Upper lobe of right lung (tissue), 1 donor: ENCODE results near the gene NTM. TPM values are rescaled to one million over a fixed set of nuclear protein-coding genes. Genes with fewer than 3 reads are reported as not detected.
"Not testable (repeated sequence)": the region's sequence is repeated elsewhere in the genome, so short reads cannot be mapped to it uniquely, and the experiment has no call there.

ENCODE experiments used
- ATAC-seq: fragments of 200-7000 bp; cut with Tn5 transposase; one replicate; pipeline ENCODE4 v1.9.1; 2020; ENCODE audit warnings: mild to moderate bottlenecking, moderate library complexity
- DNase-seq: peaks from one replicate; pipeline ENCODE4 v3.0.0-alpha.2; 2020
- H3K27ac ChIP-seq: fragments of 200-600 bp; one replicate; pipeline ENCODE4 v1.8.0; 2022
- H3K27me3 ChIP-seq: fragments of 200-600 bp; one replicate; pipeline ENCODE4 v1.8.0; 2022; ENCODE audit warnings: mild to moderate bottlenecking
- H3K36me3 ChIP-seq: fragments of 200-600 bp; one replicate; pipeline ENCODE4 v1.8.0; 2022
- H3K4me1 ChIP-seq: fragments of 200-600 bp; one replicate; pipeline ENCODE4 v1.8.0; 2022
- H3K4me3 ChIP-seq: fragments of 200-600 bp; one replicate; pipeline ENCODE4 v1.8.0; 2022; ENCODE audit warnings: mild to moderate bottlenecking
- H3K9me3 ChIP-seq: fragments of 200-600 bp; one replicate; pipeline ENCODE4 v1.8.0; 2022
- intact Hi-C: fragments of 100-400 bp; cut with DNase I; formaldehyde crosslinking; loops from one replicate; pipeline ENCODE4 v1.11.0; 2022
- total RNA-seq: library from RNA; stranded (reverse); fragmentation: NEBNext Ultra II Directional; extraction: Animal tissue kit (Norgen Biotek cat#: 25700); gene quantifications from one replicate; pipeline ENCODE4 v1.2.1, GENCODE V29; 2021
- TF ChIP-seq, protein P1 (sequence below): fragments of 200-600 bp; IDR thresholded peaks from one replicate; pipeline ENCODE4 v1.8.0; 2022; ENCODE audit warnings: antibody characterized with exemption
- donor health status: DM: no; HTN: yes; CAD: no; lungs with severe emphysema.

NTM gene
- total RNA-seq, 1 donor from 2014 or later = 3.7 TPM

GRCh38 chr11:131677828-131678470 lies 307.5 kb downstream of the NTM start:
- no peaks in the 10 kb centered on the region for H3K4me1 ChIP-seq

DNA sequence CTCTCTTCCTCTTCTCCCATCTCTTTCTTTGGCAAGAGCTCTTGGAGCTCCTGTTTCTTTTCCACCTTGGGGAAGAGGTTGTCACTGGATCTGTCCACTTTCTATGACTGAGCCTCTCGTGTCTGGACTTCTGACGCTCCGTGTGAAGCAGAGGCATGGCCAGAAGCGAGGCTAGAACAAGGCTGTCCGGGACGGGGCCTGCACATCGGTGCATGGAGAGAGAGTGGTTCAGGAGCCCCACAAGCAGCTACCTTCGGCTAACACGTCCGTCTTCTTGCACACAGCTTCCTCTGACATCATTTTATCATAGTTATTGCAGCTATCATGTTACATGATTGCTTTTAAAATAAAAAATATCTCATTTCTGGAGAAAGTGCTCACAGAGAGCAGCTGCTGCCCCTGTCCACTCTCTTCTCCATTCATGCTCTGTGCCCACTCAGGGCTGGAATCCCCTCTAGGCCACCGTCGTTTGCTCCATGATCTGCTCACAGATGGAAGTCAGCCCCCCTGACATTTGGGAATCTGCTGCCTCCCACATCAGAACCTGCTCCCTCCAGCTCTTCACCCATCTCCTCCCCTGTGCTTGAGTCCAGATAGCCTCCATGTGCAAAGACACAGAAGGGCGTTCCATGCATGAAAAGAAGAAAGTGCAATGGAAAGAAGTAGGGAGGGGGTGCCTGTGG lies 308.4 kb downstream of the NTM start:
- Histone ChIP-seq H3K27me3 (peaks cover 9% of the 10 kb centered on the region), H3K4me3 (no peak overlapping the region), H3K4me1 (no peaks in the 10 kb centered on the region), H3K36me3 (no peaks in the 10 kb centered on the region), H3K27ac (no peak overlapping the region), H3K9me3 (no peaks in the 10 kb centered on the region)
- DNase-seq (no peak), ATAC-seq (no peak)
- intact Hi-C loops = no loop called here
- TF ChIP-seq, protein P1, sequence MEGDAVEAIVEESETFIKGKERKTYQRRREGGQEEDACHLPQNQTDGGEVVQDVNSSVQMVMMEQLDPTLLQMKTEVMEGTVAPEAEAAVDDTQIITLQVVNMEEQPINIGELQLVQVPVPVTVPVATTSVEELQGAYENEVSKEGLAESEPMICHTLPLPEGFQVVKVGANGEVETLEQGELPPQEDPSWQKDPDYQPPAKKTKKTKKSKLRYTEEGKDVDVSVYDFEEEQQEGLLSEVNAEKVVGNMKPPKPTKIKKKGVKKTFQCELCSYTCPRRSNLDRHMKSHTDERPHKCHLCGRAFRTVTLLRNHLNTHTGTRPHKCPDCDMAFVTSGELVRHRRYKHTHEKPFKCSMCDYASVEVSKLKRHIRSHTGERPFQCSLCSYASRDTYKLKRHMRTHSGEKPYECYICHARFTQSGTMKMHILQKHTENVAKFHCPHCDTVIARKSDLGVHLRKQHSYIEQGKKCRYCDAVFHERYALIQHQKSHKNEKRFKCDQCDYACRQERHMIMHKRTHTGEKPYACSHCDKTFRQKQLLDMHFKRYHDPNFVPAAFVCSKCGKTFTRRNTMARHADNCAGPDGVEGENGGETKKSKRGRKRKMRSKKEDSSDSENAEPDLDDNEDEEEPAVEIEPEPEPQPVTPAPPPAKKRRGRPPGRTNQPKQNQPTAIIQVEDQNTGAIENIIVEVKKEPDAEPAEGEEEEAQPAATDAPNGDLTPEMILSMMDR = no peak

More at GRCh38 chr11:131677828-131678470, 307.5 kb downstream of the NTM start:
- no peaks in the 10 kb centered on the region for H3K36me3 ChIP-seq
- DNase-seq (no peak), ATAC-seq (no peak)
- TF ChIP-seq, protein P1 = no peak
- H3K4me3 ChIP-seq = no peak overlapping the region
- H3K9me3 ChIP-seq = no peaks in the 10 kb centered on the region
- H3K27me3 ChIP-seq = peaks cover 5% of the 10 kb centered on the region
- no peak overlapping the region for H3K27ac ChIP-seq
- intact Hi-C loops = no loop called here

DNA sequence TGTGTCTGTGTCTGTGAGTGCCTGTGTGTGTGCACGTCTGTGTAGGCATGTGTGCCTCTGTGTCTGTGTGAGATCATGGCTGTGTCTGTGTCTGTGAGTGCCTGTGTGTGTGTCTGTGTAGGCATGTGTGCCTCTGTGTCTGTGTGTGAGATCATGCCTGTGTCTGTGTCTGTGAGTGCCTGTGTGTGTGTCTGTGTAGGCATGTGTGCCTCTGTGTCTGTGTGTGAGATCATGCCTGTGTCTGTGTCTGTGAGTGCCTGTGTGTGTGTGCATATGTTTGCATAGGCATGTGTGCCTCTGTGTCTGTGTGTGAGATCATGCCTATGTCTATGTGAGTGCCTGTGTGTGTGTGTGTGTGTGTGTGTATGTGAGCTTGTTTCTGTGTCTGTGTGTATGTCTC lies 310.0 kb downstream of the NTM start:
- H3K36me3 ChIP-seq, H3K27ac ChIP-seq, DNase-seq, intact Hi-C loops, H3K9me3 ChIP-seq, H3K4me1 ChIP-seq, H3K4me3 ChIP-seq: not testable (repeated sequence)
- peak; percentile 27 for ATAC-seq
- peaks cover 20% of the 10 kb centered on the region for H3K27me3 ChIP-seq

GRCh38 chr11:131681920-131682319 lies 311.5 kb downstream of the NTM start:
- no peaks in the 10 kb centered on the region for H3K4me1 ChIP-seq
- no peak overlapping the region for H3K4me3 ChIP-seq
- H3K27ac ChIP-seq = no peak overlapping the region
- ATAC-seq = no peak
- TF ChIP-seq, protein P1 = no peak
- DNase-seq = no peak
- no peaks in the 10 kb centered on the region for H3K36me3 ChIP-seq
- intact Hi-C loops = no loop called here
- H3K9me3 ChIP-seq = no peaks in the 10 kb centered on the region
- peaks cover 20% of the 10 kb centered on the region for H3K27me3 ChIP-seq

DNA sequence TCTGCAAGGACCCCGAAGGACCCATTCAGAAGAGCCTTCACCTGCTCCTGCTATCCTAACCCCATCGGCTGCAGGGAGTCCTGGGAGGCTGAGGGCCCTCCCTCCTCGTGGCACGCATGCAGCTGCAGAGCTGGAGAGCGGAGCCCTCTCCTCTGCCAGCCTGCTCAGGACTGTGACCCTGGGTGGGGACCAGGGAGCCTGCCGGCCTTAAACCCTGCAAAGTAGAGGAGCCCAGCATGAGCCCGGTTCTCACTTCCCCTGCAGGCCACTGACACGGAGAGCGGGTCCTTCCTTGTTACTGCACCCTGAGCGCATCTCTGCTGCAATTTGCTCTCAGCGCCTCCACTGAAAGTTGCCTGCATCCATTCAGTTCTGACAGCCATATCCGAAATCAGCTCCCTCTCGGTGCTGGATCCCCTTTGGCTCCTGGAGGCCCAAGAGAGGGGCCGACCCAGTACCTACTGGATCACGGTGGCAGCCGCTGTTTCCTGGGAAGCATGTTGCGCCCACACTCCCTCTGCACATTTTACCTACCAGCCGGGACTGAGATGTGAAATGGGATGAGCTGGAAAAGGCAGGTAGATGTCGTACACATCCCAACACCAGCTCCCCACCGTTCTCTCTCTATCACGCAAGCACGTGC lies 312.1 kb downstream of the NTM start:
- H3K4me1 ChIP-seq = no peaks in the 10 kb centered on the region
- no peaks in the 10 kb centered on the region for H3K9me3 ChIP-seq
- H3K36me3 ChIP-seq = no peaks in the 10 kb centered on the region
- H3K27me3 ChIP-seq = peaks cover 23% of the 10 kb centered on the region
- intact Hi-C loops = no loop called here
- no peak overlapping the region for H3K27ac ChIP-seq
- TF ChIP-seq, protein P1 = no peak
- H3K4me3 ChIP-seq = no peak overlapping the region
- no peak for ATAC-seq
- DNase-seq = no peak

DNA sequence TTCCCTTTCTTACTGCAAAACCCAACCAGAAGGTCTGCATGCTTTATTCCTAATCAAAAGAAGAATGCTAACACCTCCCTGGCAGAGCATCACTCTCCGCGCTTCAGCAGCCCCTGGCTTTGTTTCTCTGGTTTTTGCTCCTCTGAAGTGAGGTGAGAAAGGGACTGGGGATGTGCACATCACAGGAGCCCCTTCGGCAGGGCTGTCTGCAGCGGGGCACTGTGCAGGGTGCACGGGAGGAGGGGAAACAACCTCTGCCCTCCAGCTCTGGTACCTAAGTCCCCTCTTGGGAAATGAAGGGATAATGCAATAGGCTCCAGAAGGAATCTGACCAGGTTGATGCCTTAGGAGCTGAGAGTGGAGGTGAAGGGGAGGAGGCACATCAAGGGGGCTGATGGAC lies 312.7 kb downstream of the NTM start:
- Histone ChIP-seq H3K27me3 (peaks cover 27% of the 10 kb centered on the region), H3K9me3 (no peaks in the 10 kb centered on the region), H3K4me3 (no peak overlapping the region), H3K36me3 (no peaks in the 10 kb centered on the region), H3K4me1 (no peaks in the 10 kb centered on the region), H3K27ac (no peak overlapping the region)
- intact Hi-C loops = no loop called here
- ATAC-seq (no peak), DNase-seq (no peak)
- TF ChIP-seq, protein P1 = no peak
